ENCODE results near the gene CTTNBP2NL.
A peak's percentile ranks its signal among the peaks of the same experiment; 100 is the strongest.
"Not testable (repeated sequence)": the region's sequence is repeated elsewhere in the genome, so short reads cannot be mapped to it uniquely, and the experiment has no call there.

CTTNBP2NL gene

GRCh38 chr1:112470324-112470723 is 74.3 kb downstream of the CTTNBP2NL start:
- not testable (repeated sequence) for DNase-seq

GRCh38 chr1:112470966-112471365 is 75.0 kb downstream of the CTTNBP2NL start:
- no peak for DNase-seq

GRCh38 chr1:112472142-112472541 is 76.1 kb downstream of the CTTNBP2NL start:
- DNase-seq, result no peak

- DNase-seq, result no peak
Observed at GRCh38 chr1:112477550-112477949, 81.5 kb downstream of the CTTNBP2NL start.

GRCh38 chr1:112478314-112478713 is 82.3 kb downstream of the CTTNBP2NL start:
- DNase-seq, result no peak

GRCh38 chr1:112486063-112486462 is 90.0 kb downstream of the CTTNBP2NL start:
- DNase-seq, result not testable (repeated sequence)

- not testable (repeated sequence) for DNase-seq
Observed at GRCh38 chr1:112487686-112488085, 91.7 kb downstream of the CTTNBP2NL start.

GRCh38 chr1:112488141-112488540 is 92.1 kb downstream of the CTTNBP2NL start:
- no peak for DNase-seq

- no peak for DNase-seq
Observed at GRCh38 chr1:112492076-112492475, 96.1 kb downstream of the CTTNBP2NL start.

- no peak for DNase-seq
Observed at GRCh38 chr1:112493351-112493750, 97.3 kb downstream of the CTTNBP2NL start.

GRCh38 chr1:112496290-112496689 is 100.3 kb downstream of the CTTNBP2NL start:
- DNase-seq, result no peak

- DNase-seq, result peak; percentile 73 to 75
Observed at GRCh38 chr1:112501810-112502641, 106.0 kb downstream of the CTTNBP2NL start.

- DNase-seq, result no peak
Observed at GRCh38 chr1:112502826-112503225, 106.8 kb downstream of the CTTNBP2NL start.

- DNase-seq, result no peak
Observed at GRCh38 chr1:112504001-112504660, 108.1 kb downstream of the CTTNBP2NL start.

GRCh38 chr1:112504661-112505399 is 108.8 kb downstream of the CTTNBP2NL start:
- DNase-seq, result no peak

GRCh38 chr1:112505400-112505785 is 109.4 kb downstream of the CTTNBP2NL start:
- DNase-seq, result no peak

GRCh38 chr1:112505878-112506277 is 109.9 kb downstream of the CTTNBP2NL start:
- no peak for DNase-seq

- DNase-seq, result no peak
Observed at GRCh38 chr1:112506306-112506705, 110.3 kb downstream of the CTTNBP2NL start.

GRCh38 chr1:112506731-112507130 is 110.7 kb downstream of the CTTNBP2NL start:
- no peak for DNase-seq

GRCh38 chr1:112507336-112507735 is 111.3 kb downstream of the CTTNBP2NL start:
- no peak for DNase-seq

- DNase-seq, result peak in 1 of 2 experiments; percentile 37
Observed at GRCh38 chr1:112507921-112508277, 111.9 kb downstream of the CTTNBP2NL start.

GRCh38 chr1:112508278-112509004 is 112.4 kb downstream of the CTTNBP2NL start, which contains the start of gene WNT2B:
Gene WNT2B, plus strand, starts transcription at chr1:112508965. Its CDS starts 298 bp downstream, at chr1:112509263.
- DNase-seq, result peak; percentile 62 to 68

Data from activated T-cell treated with anti-CD3 and anti-CD28 coated beads, Interleukin-2, amount 50 U/mL, for 48 hours (primary cell).